Kasumi-1 (cell line): ENCODE results near the gene SH3RF3.

ENCODE experiments used
- DNase-seq, 2 experiments: peaks; one replicate each; lab custom pipeline; 2025; lab: John Stamatoyannopoulos, UW

Gene SH3RF3

GRCh38 chr2:109311771-109312170, 182.8 kb downstream of the SH3RF3 start:
- no peak for DNase-seq

- DNase-seq: no peak
Observed at GRCh38 chr2:109312902-109313301, 183.9 kb downstream of the SH3RF3 start.

GRCh38 chr2:109313343-109313742, 184.3 kb downstream of the SH3RF3 start:
- DNase-seq: no peak

GRCh38 chr2:109316091-109316490, 187.1 kb downstream of the SH3RF3 start:
- DNase-seq: no peak

GRCh38 chr2:109317471-109318095, 188.6 kb downstream of the SH3RF3 start:
- no peak for DNase-seq

- DNase-seq: no peak
Observed at GRCh38 chr2:109318150-109318948, 189.3 kb downstream of the SH3RF3 start.

GRCh38 chr2:109318949-109319342, 189.9 kb downstream of the SH3RF3 start:
- no peak for DNase-seq

GRCh38 chr2:109320195-109320922, 191.4 kb downstream of the SH3RF3 start:
- DNase-seq: peak in 1 of 2 experiments; percentile 10

- DNase-seq: no peak
Observed at GRCh38 chr2:109321570-109321969, 192.6 kb downstream of the SH3RF3 start.

- no peak for DNase-seq
Observed at GRCh38 chr2:109322111-109322510, 193.1 kb downstream of the SH3RF3 start.

- DNase-seq: no peak
Observed at GRCh38 chr2:109322641-109323040, 193.6 kb downstream of the SH3RF3 start.

GRCh38 chr2:109324861-109325260, 195.9 kb downstream of the SH3RF3 start:
- no peak for DNase-seq

GRCh38 chr2:109325570-109325969, 196.6 kb downstream of the SH3RF3 start:
- no peak for DNase-seq

GRCh38 chr2:109326306-109326705, 197.3 kb downstream of the SH3RF3 start:
- DNase-seq: no peak

- DNase-seq: no peak
Observed at GRCh38 chr2:109330056-109330455, 201.1 kb downstream of the SH3RF3 start.

GRCh38 chr2:109331081-109331480, 202.1 kb downstream of the SH3RF3 start:
- no peak for DNase-seq

GRCh38 chr2:109331896-109332848, 203.2 kb downstream of the SH3RF3 start:
- DNase-seq: peak; percentile 89 to 91

- DNase-seq: no peak
Observed at GRCh38 chr2:109332880-109333279, 203.9 kb downstream of the SH3RF3 start.

GRCh38 chr2:109333414-109334210, 204.6 kb downstream of the SH3RF3 start:
- DNase-seq: peak; percentile 18 to 29

GRCh38 chr2:109335631-109336176, 206.7 kb downstream of the SH3RF3 start:
- peak; percentile 25 to 38 for DNase-seq

GRCh38 chr2:109336296-109336695, 207.3 kb downstream of the SH3RF3 start:
- no peak for DNase-seq
